Measurements from ENCODE around the gene BACH2. TPM values are rescaled to one million over a fixed set of nuclear protein-coding genes. Genes with fewer than 3 reads are reported as not detected.

The BACH2 gene
- total and polyA plus RNA-seq, 2 donors (not counting 1 experiment from before 2014, with no cell fraction given) = 2.2 to 2.6 TPM

- no peak overlapping the region for H2AFZ ChIP-seq (ENCODE audit: low read length)
- no peak overlapping the region for H3K4me2 ChIP-seq (ENCODE audit: extremely low read depth, insufficient read depth, low read length)
- H3K27ac ChIP-seq (ENCODE audit: insufficient read depth, low read length) = no peak overlapping the region
- no peak overlapping the region for H3K4me3 ChIP-seq (replicated peaks in 1 of 4; ENCODE audit: control extremely low read depth in 1 of 4, insufficient read depth in 1 of 4, low read depth in 3 of 4, low read length in 4 of 4)
- no peaks in the 10 kb centered on the region for H3K27me3 ChIP-seq (ENCODE audit: control insufficient read depth, insufficient read depth, low read length)
- no peaks in the 10 kb centered on the region for H3K4me1 ChIP-seq (ENCODE audit: control insufficient read depth, extremely low read depth, insufficient read depth, low read length)
- DNase-seq (ENCODE audit: low read depth in 2 of 2) = no peak
- H3K36me3 ChIP-seq (ENCODE audit: control insufficient read depth, insufficient read depth, low read length) = no peaks in the 10 kb centered on the region
- no peaks in the 10 kb centered on the region for H3K9me3 ChIP-seq (ENCODE audit: control insufficient read depth, insufficient read depth, low read depth, low read length)
- H3K79me2 ChIP-seq (ENCODE audit: control insufficient read depth, insufficient read depth, low read length) = no peaks in the 10 kb centered on the region
- no peak overlapping the region for H3K9ac ChIP-seq (ENCODE audit: insufficient read depth, low read length)
- TF ChIP-seq EZH2 (IDR thresholded peaks at IDR 0.05; ENCODE audit: low read length, missing control alignments) = no peak
- no peak for TF ChIP-seq CTCF (conservative IDR thresholded peaks at IDR 0.05 in 1 of 2, IDR thresholded peaks at IDR 0.05 in 1 of 2; ENCODE audit: low read depth in 1 of 2, low read length in 2 of 2)
- no peaks in the 10 kb centered on the region for H4K20me1 ChIP-seq (ENCODE audit: control insufficient read depth, extremely low read depth, insufficient read depth, low read length)
Measured at GRCh38 chr6:90249034-90249433, 47.6 kb downstream of the BACH2 start.

GRCh38 chr6:90247262-90247661 is 49.4 kb downstream of the BACH2 start:
- H3K36me3 ChIP-seq (ENCODE audit: control insufficient read depth, insufficient read depth, low read length) = no peaks in the 10 kb centered on the region
- no peak overlapping the region for H2AFZ ChIP-seq (ENCODE audit: low read length)
- no peak overlapping the region for H3K4me3 ChIP-seq (replicated peaks in 1 of 4; ENCODE audit: control extremely low read depth in 1 of 4, insufficient read depth in 1 of 4, low read depth in 3 of 4, low read length in 4 of 4)
- no peaks in the 10 kb centered on the region for H3K9me3 ChIP-seq (ENCODE audit: control insufficient read depth, insufficient read depth, low read depth, low read length)
- no peaks in the 10 kb centered on the region for H3K79me2 ChIP-seq (ENCODE audit: control insufficient read depth, insufficient read depth, low read length)
- H4K20me1 ChIP-seq (ENCODE audit: control insufficient read depth, extremely low read depth, insufficient read depth, low read length) = no peaks in the 10 kb centered on the region
- no peaks in the 10 kb centered on the region for H3K4me1 ChIP-seq (ENCODE audit: control insufficient read depth, extremely low read depth, insufficient read depth, low read length)
- no peak for DNase-seq (ENCODE audit: low read depth in 2 of 2)
- no peak overlapping the region for H3K27ac ChIP-seq (ENCODE audit: insufficient read depth, low read length)
- H3K4me2 ChIP-seq (ENCODE audit: extremely low read depth, insufficient read depth, low read length) = no peak overlapping the region
- no peak overlapping the region for H3K9ac ChIP-seq (ENCODE audit: insufficient read depth, low read length)
- no peak for TF ChIP-seq EZH2 (IDR thresholded peaks at IDR 0.05; ENCODE audit: low read length, missing control alignments)
- no peak for TF ChIP-seq CTCF (conservative IDR thresholded peaks at IDR 0.05 in 1 of 2, IDR thresholded peaks at IDR 0.05 in 1 of 2; ENCODE audit: low read depth in 1 of 2, low read length in 2 of 2)
- H3K27me3 ChIP-seq (ENCODE audit: control insufficient read depth, insufficient read depth, low read length) = no peaks in the 10 kb centered on the region

- H3K4me3 ChIP-seq (replicated peaks in 1 of 4; ENCODE audit: control extremely low read depth in 1 of 4, insufficient read depth in 1 of 4, low read depth in 3 of 4, low read length in 4 of 4) = no peak overlapping the region
- no peaks in the 10 kb centered on the region for H3K27me3 ChIP-seq (ENCODE audit: control insufficient read depth, insufficient read depth, low read length)
- no peak overlapping the region for H3K4me2 ChIP-seq (ENCODE audit: extremely low read depth, insufficient read depth, low read length)
- H3K4me1 ChIP-seq (ENCODE audit: control insufficient read depth, extremely low read depth, insufficient read depth, low read length) = no peaks in the 10 kb centered on the region
- TF ChIP-seq CTCF (conservative IDR thresholded peaks at IDR 0.05 in 1 of 2, IDR thresholded peaks at IDR 0.05 in 1 of 2; ENCODE audit: low read depth in 1 of 2, low read length in 2 of 2) = no peak
- TF ChIP-seq EZH2 (IDR thresholded peaks at IDR 0.05; ENCODE audit: low read length, missing control alignments) = no peak
- no peaks in the 10 kb centered on the region for H4K20me1 ChIP-seq (ENCODE audit: control insufficient read depth, extremely low read depth, insufficient read depth, low read length)
- no peaks in the 10 kb centered on the region for H3K79me2 ChIP-seq (ENCODE audit: control insufficient read depth, insufficient read depth, low read length)
- H3K36me3 ChIP-seq (ENCODE audit: control insufficient read depth, insufficient read depth, low read length) = no peaks in the 10 kb centered on the region
- no peak for DNase-seq (ENCODE audit: low read depth in 2 of 2)
- no peak overlapping the region for H3K9ac ChIP-seq (ENCODE audit: insufficient read depth, low read length)
- no peak overlapping the region for H3K27ac ChIP-seq (ENCODE audit: insufficient read depth, low read length)
- no peak overlapping the region for H2AFZ ChIP-seq (ENCODE audit: low read length)
- H3K9me3 ChIP-seq (ENCODE audit: control insufficient read depth, insufficient read depth, low read depth, low read length) = no peaks in the 10 kb centered on the region
Measured at GRCh38 chr6:90241229-90241880, 55.3 kb downstream of the BACH2 start.

Measured in fibroblast of lung (primary cell).